SK-N-DZ (cell line): ENCODE measurements around the gene TBX4.
"Not testable (repeated sequence)": the region's sequence is repeated elsewhere in the genome, so short reads cannot be mapped to it uniquely, and the experiment has no call there.

Source experiments
- DNase-seq: peaks from one replicate; pipeline ENCODE4 v3.0.0-alpha.2; 2015; ENCODE audit warnings: low spot score

TBX4 gene

GRCh38 chr17:61524319-61524718 lies 72.1 kb downstream of the TBX4 start:
- DNase-seq, result no peak

GRCh38 chr17:61527441-61527840 lies 75.2 kb downstream of the TBX4 start:
- DNase-seq, result not testable (repeated sequence)

GRCh38 chr17:61528171-61528570 lies 75.9 kb downstream of the TBX4 start:
- no peak for DNase-seq

- no peak for DNase-seq
Observed at GRCh38 chr17:61531223-61531622, 79.0 kb downstream of the TBX4 start.

- no peak for DNase-seq
Observed at GRCh38 chr17:61532826-61533225, 80.6 kb downstream of the TBX4 start.

- no peak for DNase-seq
Observed at GRCh38 chr17:61533797-61534196, 81.6 kb downstream of the TBX4 start.

GRCh38 chr17:61534414-61534813 lies 82.2 kb downstream of the TBX4 start:
- no peak for DNase-seq
